IMR-90 (cell line): ENCODE results near the gene TMEM61. TPM values are rescaled to one million over a fixed set of nuclear protein-coding genes. Genes with fewer than 3 reads are reported as not detected.

Experiments used
- ATAC-seq: fragments of 200-7000 bp; cut with Tn5 transposase; 2 replicates; pipeline ENCODE4 v1.9.1; 2020; ENCODE audit warnings: low read depth, mild to moderate bottlenecking, moderate library complexity
- BruUV-seq: library from RNA; stranded (reverse); fragments of 400-500 nt; replicated peaks from 2 replicates; lab custom pipeline; 2021; lab: Mats Ljungman, UMichigan
- CTCF ChIA-PET: fragments of 300-600 bp; formaldehyde crosslinking; extraction: SDS; loops from one replicate; lab custom pipeline; 2021; ENCODE audit warnings: antibody characterized with exemption; lab: Yijun Ruan, JAX
- POLR2A ChIA-PET: fragments of 300-600 bp; sonication (Branson Sonifier 250); formaldehyde crosslinking; loops from one replicate; lab custom pipeline; 2022; ENCODE audit warnings: antibody characterized with exemption; ENCODE audit not compliant: unreplicated experiment; lab: Charles Lee
- DNase-seq: peaks from one replicate; pipeline ENCODE4 v3.0.0; 2013
- H2AFZ ChIP-seq: replicated peaks from 2 replicates; pipeline ENCODE3; 2013; ENCODE audit warnings: low read length, mild to moderate bottlenecking; ENCODE audit not compliant: poor library complexity
- H2AK5ac ChIP-seq: 2 replicates; pipeline ENCODE4 v1.6.1; 2013; ENCODE audit warnings: low read depth, low read length, inconsistent platforms
- H2AK9ac ChIP-seq: replicated peaks from 2 replicates; pipeline ENCODE3; 2013; ENCODE audit warnings: mild to moderate bottlenecking, low read depth, low read length, moderate library complexity; ENCODE audit not compliant: poor library complexity
- H2BK120ac ChIP-seq: 2 replicates; pipeline ENCODE4 v1.6.1; 2013; ENCODE audit warnings: low read depth, low read length, inconsistent platforms
- H2BK15ac ChIP-seq: 3 replicates; pipeline ENCODE4 v1.6.1; 2013; ENCODE audit warnings: low read depth, low read length, inconsistent platforms
- H2BK20ac ChIP-seq: 2 replicates; pipeline ENCODE4 v1.6.1; 2013; ENCODE audit warnings: low read depth, mild to moderate bottlenecking, inconsistent platforms, low read length, moderate library complexity
- H2BK5ac ChIP-seq: 2 replicates; pipeline ENCODE4 v1.6.1; 2013; ENCODE audit warnings: mild to moderate bottlenecking, low read depth, low read length, inconsistent platforms; ENCODE audit not compliant: poor library complexity, severe bottlenecking
- H3K14ac ChIP-seq: replicated peaks from 2 replicates; pipeline ENCODE4 v1.6.1; 2013; ENCODE audit warnings: low read depth, low read length, inconsistent platforms
- H3K18ac ChIP-seq: 2 replicates; pipeline ENCODE4 v1.6.1; 2013; ENCODE audit warnings: low read depth, low read length, control low read depth
- H3K23ac ChIP-seq: 2 replicates; pipeline ENCODE4 v1.6.1; 2013; ENCODE audit warnings: low read depth, low read length, inconsistent platforms
- H3K27ac ChIP-seq: 2 replicates; pipeline ENCODE4 v1.5.1; 2013; ENCODE audit warnings: mild to moderate bottlenecking, control low read depth, low read length; ENCODE audit not compliant: insufficient read depth
- H3K27me3 ChIP-seq: 2 replicates; pipeline ENCODE4 v1.6.1; 2013; ENCODE audit warnings: low read length; ENCODE audit not compliant: control insufficient read depth, insufficient read depth
- H3K36me3 ChIP-seq: 2 replicates; pipeline ENCODE4 v1.6.1; 2013; ENCODE audit warnings: low read length, mixed read lengths; ENCODE audit not compliant: control insufficient read depth, insufficient read depth
- H3K4ac ChIP-seq: 2 replicates; pipeline ENCODE4 v1.6.1; 2013; ENCODE audit warnings: low read depth, low read length, inconsistent platforms
- H3K4me1 ChIP-seq: 2 replicates; pipeline ENCODE4 v1.6.1; 2013; ENCODE audit warnings: low read length, mixed read lengths; ENCODE audit not compliant: control insufficient read depth, insufficient read depth
- H3K4me2 ChIP-seq: 2 replicates; pipeline ENCODE4 v1.6.1; 2013; ENCODE audit warnings: low read depth, mild to moderate bottlenecking, control low read depth, low read length, moderate library complexity
- H3K4me3 ChIP-seq: 2 replicates; pipeline ENCODE4 v1.5.1; 2013; ENCODE audit warnings: low read depth, mild to moderate bottlenecking, control low read depth, low read length, moderate library complexity; ENCODE audit not compliant: insufficient read depth
- H3K56ac ChIP-seq: 2 replicates; pipeline ENCODE4 v1.6.1; 2013; ENCODE audit warnings: low read length, inconsistent platforms; ENCODE audit not compliant: insufficient read depth; ENCODE audit errors: extremely low read depth
- H3K79me1 ChIP-seq, 2 experiments: 2 replicates each; pipeline ENCODE4 v1.6.1; 2013; ENCODE audit warnings: low read length in 2 of 2, inconsistent platforms in 1 of 2, low read depth in 1 of 2
- H3K9ac ChIP-seq: 2 replicates; pipeline ENCODE4 v1.6.1; 2013; ENCODE audit warnings: low read depth, low read length, control low read depth
- H3K9me1 ChIP-seq: 2 replicates; pipeline ENCODE4 v1.6.1; 2013; ENCODE audit warnings: low read length, inconsistent platforms; ENCODE audit not compliant: insufficient read depth
- H3K9me3 ChIP-seq: 2 replicates; pipeline ENCODE4 v1.6.1; 2013; ENCODE audit warnings: low read length; ENCODE audit not compliant: control insufficient read depth, insufficient read depth
- H4K20me1 ChIP-seq: 2 replicates; pipeline ENCODE4 v1.6.1; 2013; ENCODE audit warnings: low read length, inconsistent platforms; ENCODE audit not compliant: insufficient read depth
- H4K5ac ChIP-seq: 2 replicates; pipeline ENCODE4 v1.6.1; 2013; ENCODE audit warnings: mild to moderate bottlenecking, low read depth, low read length, control low read depth
- H4K8ac ChIP-seq, 2 experiments: 2 replicates each; pipeline ENCODE4 v1.6.1; 2013; ENCODE audit warnings: low read depth in 2 of 2, low read length in 2 of 2, control low read depth in 1 of 2, inconsistent platforms in 1 of 2
- H4K91ac ChIP-seq: 2 replicates; pipeline ENCODE4 v1.6.1; 2013; ENCODE audit warnings: low read depth, low read length, inconsistent platforms; ENCODE audit not compliant: insufficient read depth
- RFX5 ChIP-seq: IDR thresholded peaks from 2 replicates; pipeline ENCODE4 v1.8.0; 2012; ENCODE audit warnings: low read depth, mild to moderate bottlenecking, low read length, moderate library complexity
- WGBS, 2 experiments: methylation state at CpG; one replicate each; pipeline versions ENCODE4 v1.1.5 to v1.1.7; 2013; ENCODE audit warnings: missing lambda C conversion rate in 2 of 2; ENCODE audit not compliant: insufficient read length in 1 of 2; ENCODE audit errors: extremely low coverage in 2 of 2; 5-methylcytosine and 5-hydroxymethylcytosine counted together
- dilution Hi-C: fragments of 300-500 bp; cut with HindIII; formaldehyde crosslinking; loops from one replicate; pipeline ENCODE4 v1.14.3; 2018; ENCODE audit warnings: low sequenced_read_pairs; ENCODE audit not compliant: unreplicated experiment
- in situ Hi-C: fragments of 300-500 bp; cut with MboI; formaldehyde crosslinking; loops from 3 replicates; pipeline ENCODE4 v1.14.3; 2019; ENCODE audit warnings: low sequenced_read_pairs, inconsistent platforms, mixed read lengths
- intact Hi-C: fragments of 100-400 bp; cut with micrococcal nuclease; formaldehyde crosslinking; loops from 2 replicates; pipeline ENCODE4 v1.10.0; 2022
- polyA plus RNA-seq, 3 experiments: library from polyadenylated mRNA; depleted of rRNA; stranded (reverse); fragments of >200 nt; gene quantifications; 2 replicates each; pipeline ENCODE4 v1.2.3, GENCODE V29; 2012; ENCODE audit warnings: low replicate concordance in 1 of 3
- total RNA-seq: library from RNA; depleted of rRNA; stranded (reverse); fragments of >200 nt; gene quantifications from 2 replicates; pipeline ENCODE4 v1.2.3, GENCODE V29; 2012

Gene TMEM61
- total and polyA plus RNA-seq, 2 of the 4 experiments (the other 2 are of a cell fraction) = not detected

DNA sequence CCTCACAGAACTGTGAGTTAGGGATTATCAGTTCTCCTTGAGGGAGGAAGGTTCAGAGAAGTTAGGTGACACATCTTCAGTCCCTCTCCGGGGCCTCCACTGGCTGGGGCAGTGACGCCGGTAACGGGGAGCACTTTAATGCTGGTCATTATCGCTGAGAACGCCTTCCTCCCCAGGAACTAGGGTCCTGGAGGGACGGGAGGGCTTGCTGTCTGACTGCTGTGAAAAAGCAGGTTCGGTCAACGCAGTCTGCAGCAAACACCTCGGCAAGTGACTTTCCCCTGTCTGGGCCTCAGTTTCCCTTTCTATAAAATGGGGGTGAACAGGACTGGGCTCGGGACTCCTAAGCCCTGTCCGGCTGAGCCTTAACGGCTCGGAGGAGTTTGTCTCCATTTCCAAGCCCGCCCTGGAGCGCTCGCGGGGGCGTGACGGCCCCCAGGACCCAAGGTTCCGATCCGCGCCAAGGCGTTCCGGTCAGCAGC, 341 bp upstream of the TMEM61 start:
- Histone ChIP-seq H3K4me1 (no peaks in the 10 kb centered on the region), H3K27me3 (peaks cover 79% of the 10 kb centered on the region), H3K4me3 (no peak overlapping the region), H3K56ac (no peak overlapping the region), H2AFZ (peak overlapping the region; percentile 72), H3K79me1 (no peaks in the 10 kb centered on the region), H2BK5ac (no peak overlapping the region), H3K9me3 (no peaks in the 10 kb centered on the region), H2BK15ac (no peak overlapping the region), H3K9ac (no peak overlapping the region), H3K4me2 (peak overlapping the region; percentile 37), H4K5ac (no peak overlapping the region), H2AK9ac (peak overlapping the region; percentile 70), H3K27ac (no peak overlapping the region), H2BK120ac (no peak overlapping the region), H4K91ac (no peak overlapping the region), H3K23ac (0 out of 2 replicates have a peak overlapping the region, but pooled peaks have one; percentile 0), H3K4ac (no peak overlapping the region), H3K18ac (no peak overlapping the region), H3K9me1 (0 out of 2 replicates have a peak, but pooled peaks cover 4% of the 10 kb centered on the region), H4K8ac (no peak overlapping the region), H4K20me1 (no peaks in the 10 kb centered on the region), H2BK20ac (no peak overlapping the region), H3K14ac (no peak overlapping the region), H3K36me3 (no peaks in the 10 kb centered on the region), H2AK5ac (no peak overlapping the region)
- 34% methylated on average over 6 of the region's 25 CpGs; no CpG with 5 or more reads in 1 of the 2 experiments for WGBS, 2 experiments
- TF ChIP-seq RFX5 = no peak
- POLR2A ChIA-PET = no interaction called here
- intact Hi-C loops = no loop called here
- no TSS peak for BruUV-seq
- in situ Hi-C loops = no loop called here
- ATAC-seq (no peak), DNase-seq (no peak)
- dilution Hi-C loops = no loop called here
- CTCF ChIA-PET = no interaction called here
